AG04450 (cell line): ENCODE results near the gene MARCHF3. TPM values are rescaled to one million over a fixed set of nuclear protein-coding genes. Genes with fewer than 3 reads are reported as not detected.
"Not testable (repeated sequence)": the region's sequence is repeated elsewhere in the genome, so short reads cannot be mapped to it uniquely, and the experiment has no call there.

Experiments
- CTCF ChIA-PET: fragments of 300-600, 350-600 bp; formaldehyde crosslinking; extraction: SDS; loops from one replicate; lab custom pipeline; 2022; ENCODE audit warnings: antibody characterized with exemption, inconsistent platforms; lab: Charles Lee
- POLR2A ChIA-PET: fragments of 350-600 bp; formaldehyde crosslinking; extraction: SDS; loops from one replicate; lab custom pipeline; 2021; ENCODE audit warnings: antibody characterized with exemption, inconsistent platforms; lab: Yijun Ruan, JAX
- DNase-seq: peaks from one replicate; pipeline ENCODE4 v3.0.0-alpha.2; 2011; ENCODE audit warnings: low read depth, low spot score
- H3K27ac ChIP-seq: one replicate; pipeline ENCODE4 v1.5.1; 2012; ENCODE audit warnings: low read depth, low read length, control low read depth
- H3K27me3 ChIP-seq: one replicate; pipeline ENCODE4 v1.6.0; 2012; ENCODE audit warnings: low read length; ENCODE audit not compliant: control insufficient read depth, insufficient read depth
- H3K4me3 ChIP-seq: 2 replicates; pipeline ENCODE4 v1.5.1; 2011; ENCODE audit warnings: mild to moderate bottlenecking, low read depth, low read length, control low read depth
- H3K9me3 ChIP-seq: 2 replicates; pipeline ENCODE4 v1.5.1; 2012; ENCODE audit warnings: low read length; ENCODE audit not compliant: control insufficient read depth, insufficient read depth
- polyA plus RNA-seq: library from polyadenylated mRNA; depleted of rRNA; stranded (reverse); fragments of >200 nt; gene quantifications from 2 replicates; pipeline ENCODE4 v1.2.3, GENCODE V29; 2011
- TF ChIP-seq, protein P1 (sequence below): IDR thresholded peaks from 2 replicates; pipeline ENCODE4 v1.5.1; 2011; ENCODE audit warnings: low read depth, low read length, control low read depth, inconsistent platforms

Gene MARCHF3
- polyA plus RNA-seq, 1 experiment, result 6.7 TPM

DNA sequence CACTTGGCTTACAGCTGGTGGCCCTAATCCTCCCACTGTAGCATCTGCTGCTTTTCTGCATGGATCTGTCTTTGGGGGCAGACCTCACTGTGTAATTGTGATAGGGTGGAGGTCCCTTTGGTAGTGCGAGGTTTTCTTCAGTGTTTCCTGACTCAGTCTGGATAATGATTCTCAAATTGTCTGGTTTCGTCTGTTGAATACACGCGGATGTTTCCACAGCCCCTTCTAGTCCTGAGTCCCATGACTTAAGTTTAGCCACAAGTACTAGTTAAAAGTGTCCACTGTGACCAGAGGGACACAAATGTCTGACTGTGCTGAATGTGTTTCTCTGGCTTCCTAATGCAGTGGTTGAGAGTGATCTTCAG is 182.9 kb downstream of the MARCHF3 start:
- no peak overlapping the region for H3K4me3 ChIP-seq
- H3K27ac ChIP-seq, result no peak overlapping the region
- ChIA-PET POLR2A (no interaction called here), CTCF (interaction anchor here (0.6 to 0.7 kb wide), 2 partner anchors 9 to 18 kb away, joined by 4 to 6 read pairs; no protein-coding TSS in a partner anchor)
- no peaks in the 10 kb centered on the region for H3K27me3 ChIP-seq
- H3K9me3 ChIP-seq, result no peaks in the 10 kb centered on the region
- no peak for DNase-seq
- TF ChIP-seq, protein P1, sequence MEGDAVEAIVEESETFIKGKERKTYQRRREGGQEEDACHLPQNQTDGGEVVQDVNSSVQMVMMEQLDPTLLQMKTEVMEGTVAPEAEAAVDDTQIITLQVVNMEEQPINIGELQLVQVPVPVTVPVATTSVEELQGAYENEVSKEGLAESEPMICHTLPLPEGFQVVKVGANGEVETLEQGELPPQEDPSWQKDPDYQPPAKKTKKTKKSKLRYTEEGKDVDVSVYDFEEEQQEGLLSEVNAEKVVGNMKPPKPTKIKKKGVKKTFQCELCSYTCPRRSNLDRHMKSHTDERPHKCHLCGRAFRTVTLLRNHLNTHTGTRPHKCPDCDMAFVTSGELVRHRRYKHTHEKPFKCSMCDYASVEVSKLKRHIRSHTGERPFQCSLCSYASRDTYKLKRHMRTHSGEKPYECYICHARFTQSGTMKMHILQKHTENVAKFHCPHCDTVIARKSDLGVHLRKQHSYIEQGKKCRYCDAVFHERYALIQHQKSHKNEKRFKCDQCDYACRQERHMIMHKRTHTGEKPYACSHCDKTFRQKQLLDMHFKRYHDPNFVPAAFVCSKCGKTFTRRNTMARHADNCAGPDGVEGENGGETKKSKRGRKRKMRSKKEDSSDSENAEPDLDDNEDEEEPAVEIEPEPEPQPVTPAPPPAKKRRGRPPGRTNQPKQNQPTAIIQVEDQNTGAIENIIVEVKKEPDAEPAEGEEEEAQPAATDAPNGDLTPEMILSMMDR, result no peak

DNA sequence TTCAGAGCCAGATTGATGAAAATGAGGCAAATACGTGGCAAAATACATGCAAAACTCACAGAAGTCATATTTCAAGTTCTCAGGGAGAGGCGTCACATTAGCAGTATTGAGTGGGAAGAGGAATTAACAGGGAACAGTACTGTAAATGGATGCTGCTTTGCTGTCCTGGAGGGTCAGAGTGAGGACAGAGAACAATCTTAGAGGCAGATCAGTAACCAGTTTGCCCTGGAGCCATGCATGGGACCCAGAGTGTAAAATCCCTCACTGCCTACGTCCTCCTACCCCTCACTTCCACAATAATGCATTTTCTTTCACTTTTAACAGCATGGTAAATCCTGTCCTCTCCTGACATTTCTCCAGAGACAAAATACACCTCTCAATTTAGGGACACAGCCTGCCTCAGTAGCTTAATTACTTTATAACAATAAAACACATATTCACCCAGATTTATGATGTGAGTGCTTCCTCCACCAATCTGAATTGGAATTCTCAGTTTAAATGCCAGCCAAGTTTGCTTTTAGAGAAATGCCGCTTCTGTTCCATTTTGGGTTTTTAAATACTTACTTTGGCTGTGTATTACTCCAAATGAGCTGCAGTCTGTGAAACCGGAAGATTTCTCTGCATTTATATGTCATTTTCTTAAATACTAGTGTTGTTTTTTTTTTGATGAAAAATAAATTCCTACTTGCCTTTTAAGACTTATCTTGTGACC is 183.5 kb downstream of the MARCHF3 start:
- DNase-seq, result no peak
- TF ChIP-seq, protein P1, result no peak
- no peak overlapping the region for H3K27ac ChIP-seq

DNA sequence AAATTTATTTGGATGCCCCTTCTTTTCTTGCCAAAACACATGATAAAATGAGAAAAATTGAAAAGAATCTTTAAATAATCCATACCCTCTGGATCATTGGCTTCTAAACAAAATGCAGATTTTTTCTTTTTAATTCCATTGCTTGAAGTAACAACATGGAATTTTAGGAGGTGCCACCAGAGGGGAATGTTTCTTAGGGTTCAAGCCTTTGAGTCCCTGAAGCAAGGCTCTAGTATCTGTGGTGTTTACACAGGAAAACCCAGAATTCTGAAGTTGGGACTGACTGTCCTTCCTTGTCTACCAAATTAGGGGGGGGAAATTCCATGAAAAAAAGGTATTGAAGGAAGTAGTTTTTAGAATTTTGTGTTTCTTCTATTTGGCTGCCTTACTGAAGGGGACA is 184.0 kb downstream of the MARCHF3 start:
- Histone ChIP-seq H3K9me3 (no peaks in the 10 kb centered on the region), H3K27me3 (no peaks in the 10 kb centered on the region), H3K27ac (no peak overlapping the region), H3K4me3 (no peak overlapping the region)
- POLR2A ChIA-PET, result interaction anchor here (1.0 kb wide), 1 partner anchor 183 kb away, joined by 3 read pairs; no protein-coding TSS in a partner anchor
- CTCF ChIA-PET, result interaction anchor here (0.8 to 1.3 kb wide), 2 partner anchors 9 to 183 kb away, joined by 3 to 9 read pairs; no protein-coding TSS in a partner anchor
- TF ChIP-seq, protein P1, result peak; percentile 33
- DNase-seq, result no peak

More for the DNA sequence above, 183.5 kb downstream of the MARCHF3 start:
- CTCF ChIA-PET, result interaction anchor here (0.6 to 0.7 kb wide), 2 partner anchors 8 to 18 kb away, joined by 4 to 6 read pairs; no protein-coding TSS in a partner anchor
- H3K27me3 ChIP-seq, result no peaks in the 10 kb centered on the region
- no peaks in the 10 kb centered on the region for H3K9me3 ChIP-seq
- POLR2A ChIA-PET, result no interaction called here
- H3K4me3 ChIP-seq, result no peak overlapping the region

DNA sequence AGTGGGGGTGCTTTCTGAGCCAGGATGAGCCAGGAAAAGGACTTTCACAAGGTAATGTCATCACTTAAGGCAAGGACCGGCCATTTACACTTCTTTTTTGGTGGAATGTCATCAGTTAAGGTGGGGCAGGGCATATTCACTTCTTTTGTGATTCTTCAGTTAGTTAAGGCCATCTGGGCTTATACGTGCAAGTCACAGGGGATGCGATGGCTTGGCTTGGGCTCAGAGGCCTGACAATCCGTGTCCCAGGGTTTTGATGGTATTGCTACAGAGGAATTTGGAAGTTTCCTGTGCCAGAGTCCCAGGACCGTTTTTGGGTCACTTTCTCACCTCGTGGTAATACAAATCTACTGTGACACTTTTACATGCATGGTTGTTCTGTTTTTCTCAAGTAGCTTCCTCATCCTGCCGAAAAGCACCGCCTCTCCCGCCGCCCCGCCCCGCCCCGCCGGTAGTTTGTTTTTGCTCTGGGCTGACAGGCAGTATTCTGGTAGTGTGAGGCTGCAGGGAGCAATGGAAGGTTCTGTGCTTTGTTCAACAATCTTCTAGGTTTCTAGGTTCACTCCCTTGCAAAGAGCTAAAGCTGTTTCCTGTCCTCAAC is 184.8 kb downstream of the MARCHF3 start:
- H3K9me3 ChIP-seq, H3K4me3 ChIP-seq, DNase-seq, H3K27me3 ChIP-seq, H3K27ac ChIP-seq: not testable (repeated sequence)
- ChIA-PET POLR2A (interaction anchor here (1.0 kb wide), 1 partner anchor 184 kb away, joined by 3 read pairs; no protein-coding TSS in a partner anchor), CTCF (interaction anchor here (0.8 to 1.3 kb wide), 2 partner anchors 8 to 184 kb away, joined by 3 to 9 read pairs; no protein-coding TSS in a partner anchor)

DNA sequence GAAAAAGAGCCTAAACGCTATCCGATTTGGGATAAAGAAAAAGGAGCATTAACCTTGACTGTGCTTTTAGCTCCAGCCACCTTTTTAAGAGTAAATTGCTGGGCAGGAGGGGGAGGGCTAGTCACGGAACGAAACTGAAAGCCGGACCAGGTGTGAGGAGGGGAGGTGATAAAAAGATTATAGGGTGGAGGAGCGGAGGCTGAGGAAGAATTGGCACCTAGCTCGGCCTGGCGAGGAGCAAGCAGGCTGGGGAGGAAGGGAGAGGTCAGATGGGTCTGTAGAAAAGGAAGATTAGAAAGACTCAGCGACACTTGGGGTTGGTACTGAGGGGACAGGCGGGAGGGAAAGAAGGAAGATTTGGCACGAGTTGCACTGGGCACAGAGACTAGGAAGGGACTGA is 187.0 kb downstream of the MARCHF3 start:
- H3K27me3 ChIP-seq, H3K9me3 ChIP-seq, H3K4me3 ChIP-seq, CTCF ChIA-PET, POLR2A ChIA-PET, DNase-seq, H3K27ac ChIP-seq: not testable (repeated sequence)

DNA sequence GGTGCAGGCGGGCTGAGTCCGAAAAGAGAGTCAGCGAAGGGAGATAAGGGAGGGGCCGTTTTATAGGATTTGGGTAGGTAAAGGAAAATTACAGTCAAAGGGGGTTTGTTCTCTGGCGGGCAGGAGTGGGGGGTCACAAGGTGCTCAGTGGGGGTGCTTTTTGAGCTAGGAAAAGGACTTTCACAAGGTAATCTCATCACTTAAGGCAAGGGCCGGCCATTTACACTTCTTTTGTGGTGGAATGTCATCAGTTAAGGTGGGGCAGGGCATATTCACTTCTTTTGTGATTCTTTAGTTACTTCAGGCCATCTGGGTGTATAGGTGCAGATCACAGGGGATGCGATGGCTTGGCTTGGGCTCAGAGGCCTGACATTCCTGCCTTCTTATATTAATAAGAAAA is 191.0 kb downstream of the MARCHF3 start:
- H3K9me3 ChIP-seq, DNase-seq, H3K27ac ChIP-seq, POLR2A ChIA-PET, H3K27me3 ChIP-seq, H3K4me3 ChIP-seq, CTCF ChIA-PET: not testable (repeated sequence)
